Left ventricle myocardium inferior (tissue), 1 donor: ENCODE results near the gene TRIOBP. TPM values are rescaled to one million over a fixed set of nuclear protein-coding genes. Genes with fewer than 3 reads are reported as not detected.
A peak's percentile ranks its signal among the peaks of the same experiment; 100 is the strongest.

ENCODE experiments used
- DNase-seq: peaks from one replicate; pipeline ENCODE4 v3.0.0-alpha.2; 2020
- H3K27ac ChIP-seq: fragments of 200-600 bp; replicated peaks from 2 replicates; pipeline ENCODE4 v1.8.0; 2021
- H3K27me3 ChIP-seq: fragments of 200-600 bp; 2 replicates; pipeline ENCODE4 v1.8.0; 2021; ENCODE audit warnings: low read depth
- H3K36me3 ChIP-seq: fragments of 200-600 bp; 2 replicates; pipeline ENCODE4 v1.8.0; 2021
- H3K4me1 ChIP-seq: fragments of 200-600 bp; 2 replicates; pipeline ENCODE4 v1.8.0; 2021
- H3K4me3 ChIP-seq: fragments of 200-600 bp; 2 replicates; pipeline ENCODE4 v1.8.0; 2021; ENCODE audit warnings: mild to moderate bottlenecking, moderate library complexity
- H3K9me3 ChIP-seq: fragments of 200-600 bp; replicated peaks from 2 replicates; pipeline ENCODE4 v1.8.0; 2021
- intact Hi-C: fragments of 100-400 bp; cut with micrococcal nuclease; formaldehyde crosslinking; loops from one replicate; pipeline ENCODE4 v1.11.0; 2022
- total RNA-seq: library from RNA; stranded (reverse); fragmentation: NEBNext Ultra II Directional; extraction: Animal tissue kit (Norgen Biotek cat#: 25700); gene quantifications from one replicate; pipeline ENCODE4 v1.2.1, GENCODE V29; 2021
- TF ChIP-seq, protein P1 (sequence below): fragments of 200-600 bp; IDR thresholded peaks from 2 replicates; pipeline ENCODE4 v1.8.0; 2021; ENCODE audit warnings: antibody characterized with exemption, mild to moderate bottlenecking, borderline replicate concordance
- donor health status: DM: no; HTN: yes; CAD: no; lungs with severe emphysema.

TRIOBP gene
- total RNA-seq, 1 donor from 2014 or later, result 86.5 TPM

DNA sequence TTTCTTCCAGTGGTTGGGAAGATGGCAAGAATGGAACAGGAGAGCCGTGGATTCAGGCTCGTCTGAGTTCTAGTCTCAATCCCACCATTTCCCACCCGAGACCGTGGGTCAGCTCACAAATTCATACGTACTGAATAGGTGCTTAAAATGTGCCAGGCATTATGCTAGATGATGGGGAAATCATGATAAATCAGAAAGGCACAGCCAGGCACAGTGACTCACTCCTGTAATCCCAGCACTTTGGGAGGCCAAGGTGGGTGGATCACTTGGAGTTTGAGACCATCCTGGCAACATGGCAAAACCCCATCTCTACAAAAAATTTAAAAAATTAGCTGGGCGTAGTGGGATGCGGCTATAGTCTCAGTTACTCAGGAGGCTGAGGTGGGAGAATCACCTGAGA, 7.1 kb downstream of the TRIOBP start:
- H3K27ac ChIP-seq, result no peak overlapping the region
- no peaks in the 10 kb centered on the region for H3K27me3 ChIP-seq
- H3K36me3 ChIP-seq, result no peaks in the 10 kb centered on the region
- H3K9me3 ChIP-seq, result no peaks in the 10 kb centered on the region
- peaks cover 7% of the 10 kb centered on the region for H3K4me1 ChIP-seq
- TF ChIP-seq, protein P1, sequence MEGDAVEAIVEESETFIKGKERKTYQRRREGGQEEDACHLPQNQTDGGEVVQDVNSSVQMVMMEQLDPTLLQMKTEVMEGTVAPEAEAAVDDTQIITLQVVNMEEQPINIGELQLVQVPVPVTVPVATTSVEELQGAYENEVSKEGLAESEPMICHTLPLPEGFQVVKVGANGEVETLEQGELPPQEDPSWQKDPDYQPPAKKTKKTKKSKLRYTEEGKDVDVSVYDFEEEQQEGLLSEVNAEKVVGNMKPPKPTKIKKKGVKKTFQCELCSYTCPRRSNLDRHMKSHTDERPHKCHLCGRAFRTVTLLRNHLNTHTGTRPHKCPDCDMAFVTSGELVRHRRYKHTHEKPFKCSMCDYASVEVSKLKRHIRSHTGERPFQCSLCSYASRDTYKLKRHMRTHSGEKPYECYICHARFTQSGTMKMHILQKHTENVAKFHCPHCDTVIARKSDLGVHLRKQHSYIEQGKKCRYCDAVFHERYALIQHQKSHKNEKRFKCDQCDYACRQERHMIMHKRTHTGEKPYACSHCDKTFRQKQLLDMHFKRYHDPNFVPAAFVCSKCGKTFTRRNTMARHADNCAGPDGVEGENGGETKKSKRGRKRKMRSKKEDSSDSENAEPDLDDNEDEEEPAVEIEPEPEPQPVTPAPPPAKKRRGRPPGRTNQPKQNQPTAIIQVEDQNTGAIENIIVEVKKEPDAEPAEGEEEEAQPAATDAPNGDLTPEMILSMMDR, result no peak
- no peak overlapping the region for H3K4me3 ChIP-seq
- intact Hi-C loops, result no loop called here
- no peak for DNase-seq

DNA sequence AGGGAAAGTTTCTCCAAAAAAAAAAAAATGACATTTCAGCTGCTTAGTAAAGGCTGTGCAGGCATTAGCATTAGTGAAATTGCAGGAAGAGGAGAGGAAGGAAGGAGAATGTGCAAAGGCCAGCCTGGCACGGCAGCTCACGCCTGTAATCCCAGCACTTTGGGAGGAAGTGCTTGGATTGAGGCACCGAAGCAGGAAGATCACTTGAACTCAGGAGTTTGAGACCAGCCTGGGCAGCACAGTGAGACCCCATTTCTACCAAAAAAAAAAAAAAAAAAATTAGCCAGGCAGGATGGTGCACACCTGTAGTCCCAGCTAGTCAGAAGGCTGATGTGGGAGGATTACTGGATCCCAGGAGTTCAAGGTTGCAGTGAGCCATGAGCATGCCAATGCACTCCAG, 7.8 kb downstream of the TRIOBP start:
- H3K4me3 ChIP-seq, result no peak overlapping the region

DNA sequence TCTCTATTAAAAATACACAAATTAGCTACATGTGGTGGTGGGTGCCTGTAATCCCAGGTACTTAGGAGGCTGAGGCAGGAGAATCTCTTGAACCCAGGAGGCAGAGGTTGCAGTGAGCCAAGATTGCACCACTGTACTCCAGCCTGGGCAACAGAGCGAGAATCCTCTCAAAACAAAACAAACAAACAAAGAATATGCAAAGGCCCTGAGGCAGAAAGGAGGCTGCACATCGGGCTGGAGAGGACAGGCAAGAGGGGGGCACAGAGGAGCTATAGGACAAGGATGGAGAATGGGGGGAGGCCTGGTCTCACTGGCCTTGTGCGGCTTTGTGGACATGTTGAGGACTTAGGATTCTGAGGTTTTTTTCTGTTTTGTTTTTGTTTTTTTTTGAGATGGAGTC, 8.4 kb downstream of the TRIOBP start:
- no peak for DNase-seq
- Histone ChIP-seq H3K4me1 (peaks cover 7% of the 10 kb centered on the region), H3K36me3 (no peaks in the 10 kb centered on the region), H3K27ac (no peak overlapping the region), H3K9me3 (no peaks in the 10 kb centered on the region), H3K27me3 (no peaks in the 10 kb centered on the region), H3K4me3 (no peak overlapping the region)
- TF ChIP-seq, protein P1, result no peak
- intact Hi-C loops, result no loop called here

More for the DNA sequence above, 7.8 kb downstream of the TRIOBP start:
- DNase-seq, result no peak
- TF ChIP-seq, protein P1, result no peak
- no peaks in the 10 kb centered on the region for H3K27me3 ChIP-seq
- no peaks in the 10 kb centered on the region for H3K9me3 ChIP-seq
- H3K27ac ChIP-seq, result no peak overlapping the region
- intact Hi-C loops, result no loop called here
- H3K36me3 ChIP-seq, result no peaks in the 10 kb centered on the region
- peaks cover 7% of the 10 kb centered on the region for H3K4me1 ChIP-seq

- no peaks in the 10 kb centered on the region for H3K27me3 ChIP-seq
- H3K4me1 ChIP-seq, result peaks cover 7% of the 10 kb centered on the region
- intact Hi-C loops, result no loop called here
- peak; percentile 29 for DNase-seq
- no peak overlapping the region for H3K4me3 ChIP-seq
- H3K27ac ChIP-seq, result peak overlapping the region; percentile 32
- H3K9me3 ChIP-seq, result no peaks in the 10 kb centered on the region
- no peaks in the 10 kb centered on the region for H3K36me3 ChIP-seq
- TF ChIP-seq, protein P1, result no peak
These were observed 12.0 kb downstream of the TRIOBP start for GRCh38 chr22:37708580-37709444.

DNA sequence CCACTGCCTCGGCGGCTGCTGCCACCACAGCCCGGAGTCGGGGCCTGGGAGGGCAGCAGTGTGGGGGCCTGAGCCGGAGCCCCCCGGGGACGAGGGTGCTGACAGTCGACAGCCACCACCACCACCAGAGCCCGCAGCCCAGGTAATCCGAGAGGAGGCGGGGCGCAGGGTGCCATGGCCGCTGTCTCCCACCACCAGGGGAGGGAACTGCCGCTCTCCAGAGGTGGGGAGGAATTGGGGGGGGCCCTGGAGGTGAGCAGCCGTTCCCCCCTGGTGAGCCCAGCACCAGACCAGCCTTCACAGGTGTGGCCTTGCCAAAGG, 12.6 kb downstream of the TRIOBP start:
- Histone ChIP-seq H3K9me3 (no peaks in the 10 kb centered on the region), H3K27ac (no peak overlapping the region), H3K27me3 (no peaks in the 10 kb centered on the region), H3K4me1 (peaks cover 7% of the 10 kb centered on the region), H3K4me3 (no peak overlapping the region), H3K36me3 (no peaks in the 10 kb centered on the region)
- DNase-seq, result no peak
- TF ChIP-seq, protein P1, result no peak
- intact Hi-C loops, result no loop called here
